Measurements from ENCODE around the gene SSR1.
"Not testable (repeated sequence)": the region's sequence is repeated elsewhere in the genome, so short reads cannot be mapped to it uniquely, and the experiment has no call there.

The SSR1 gene

DNA sequence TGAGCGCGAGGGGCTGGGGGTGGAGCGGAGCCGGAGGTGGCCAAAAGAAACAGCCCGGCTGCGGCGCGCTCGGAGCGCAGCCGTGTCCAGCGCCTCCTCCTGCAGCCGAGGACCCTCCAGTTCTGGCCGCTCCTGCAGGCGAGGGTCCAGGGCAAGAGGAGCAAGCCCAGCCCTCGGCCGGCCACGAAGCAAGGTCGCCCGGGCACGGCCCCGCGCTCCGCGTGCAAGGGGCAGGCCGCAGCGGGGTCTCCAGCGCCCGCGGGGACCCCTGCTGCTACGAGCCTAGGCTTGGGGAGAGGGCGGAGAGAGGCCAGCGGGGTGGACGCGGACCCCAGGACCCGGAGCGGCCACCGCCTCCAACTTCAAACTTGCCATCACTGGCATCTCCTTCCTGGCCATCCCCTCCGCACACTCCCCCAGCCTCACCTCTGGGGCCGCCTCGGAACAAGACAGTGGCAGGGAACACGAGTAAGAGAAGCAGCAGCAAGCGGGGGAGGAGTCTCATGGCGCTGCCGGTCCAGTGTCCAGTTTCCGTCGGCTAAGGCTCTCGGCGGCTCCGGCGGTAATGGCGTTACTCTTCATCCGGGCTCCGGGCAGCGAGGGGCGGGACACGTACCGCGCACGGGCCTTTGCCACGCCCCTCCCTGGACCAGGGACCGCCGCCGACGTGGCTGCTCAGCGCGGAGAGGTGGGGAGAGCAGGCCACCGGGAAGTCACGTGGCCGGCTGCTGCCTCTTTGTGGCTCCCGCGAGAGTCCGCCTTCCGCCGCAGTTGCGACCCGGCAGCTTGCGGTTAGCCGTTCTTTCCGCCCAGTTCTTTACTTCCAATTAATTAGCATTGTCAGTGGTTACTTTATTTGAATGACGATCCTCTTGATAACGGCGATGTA, at the start of gene SSR1:
Gene SSR1, minus strand, starts transcription at position 584 of the 889 bp plus-strand sequence. Its CDS starts 79 bp downstream, at position 505.
- peak; percentile 79 to 96 for DNase-seq

DNA sequence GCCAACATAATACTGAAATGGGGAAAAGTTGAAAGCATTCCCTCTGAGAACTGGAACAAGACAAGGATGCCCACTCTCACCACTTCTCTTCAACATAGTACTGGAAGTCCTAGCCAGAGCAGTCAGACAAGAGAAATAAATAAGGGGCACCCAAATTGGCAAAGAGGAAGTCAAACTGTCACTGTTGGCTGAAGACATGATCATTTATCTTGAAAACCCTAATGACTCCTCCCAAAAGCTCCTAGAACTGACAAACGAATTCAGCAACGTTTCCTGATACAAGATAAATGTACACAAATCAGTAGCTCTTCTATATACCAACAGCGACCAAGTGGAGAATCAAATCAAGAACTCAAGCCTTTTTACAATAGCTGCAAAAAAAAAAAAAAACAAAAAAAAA, 38.9 kb upstream of the SSR1 start:
- not testable (repeated sequence) for DNase-seq

DNA sequence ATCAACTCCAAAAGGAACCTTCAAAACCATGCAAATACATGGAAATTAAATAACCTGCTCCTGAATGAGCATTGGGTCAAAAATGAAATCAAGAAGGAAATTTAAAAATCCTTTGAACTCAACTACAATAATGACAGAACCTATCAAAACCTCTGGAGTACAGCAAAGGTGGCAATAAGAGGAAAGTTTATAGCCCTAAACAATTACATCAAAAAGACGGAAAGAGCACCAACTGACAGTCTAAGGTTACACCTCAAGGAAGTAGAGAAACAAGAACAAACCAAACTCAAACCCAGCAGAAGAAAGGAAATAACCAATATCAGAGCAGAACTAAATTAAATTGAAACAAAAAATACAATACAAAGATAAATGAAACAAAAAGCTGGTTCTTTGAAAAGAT, 37.6 kb upstream of the SSR1 start:
- DNase-seq = not testable (repeated sequence)

- DNase-seq = not testable (repeated sequence)
These were observed 34.6 kb upstream of the SSR1 start for GRCh38 chr6:7347551-7347997.

DNA sequence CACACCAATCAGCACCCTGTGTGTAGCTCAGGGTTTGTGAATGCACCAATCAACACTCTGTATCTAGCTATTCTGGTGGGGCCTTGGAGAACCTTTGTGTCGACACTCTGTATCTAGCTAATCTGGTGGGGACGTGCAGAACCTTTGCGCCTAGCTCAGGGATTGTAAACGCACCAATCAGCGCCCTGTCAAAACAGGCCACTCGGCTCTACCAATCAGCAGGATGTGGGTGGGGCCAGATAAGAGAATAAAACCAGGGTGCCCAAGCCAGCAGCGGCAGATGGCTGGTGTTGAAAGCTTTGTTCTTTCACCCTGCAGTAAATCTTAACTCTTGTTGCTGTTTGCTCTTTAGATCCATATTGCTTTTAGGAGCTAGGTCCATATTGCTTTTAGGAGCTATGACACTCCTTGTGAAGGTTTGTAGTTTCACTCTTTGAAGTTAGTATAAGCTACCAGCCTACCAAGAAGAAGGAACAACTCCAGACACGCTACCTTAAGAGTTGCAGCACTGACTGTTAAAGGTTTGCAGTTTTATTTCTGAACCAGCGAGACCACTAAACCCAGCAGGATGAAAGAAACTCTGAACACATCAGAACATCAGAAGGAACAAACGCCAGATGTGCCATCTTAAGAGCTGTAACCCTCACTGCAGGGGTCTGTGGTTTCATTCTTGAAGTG, 31.9 kb upstream of the SSR1 start:
- not testable (repeated sequence) for DNase-seq

- no peak for DNase-seq
These were observed 30.8 kb upstream of the SSR1 start for GRCh38 chr6:7343546-7344475.

GRCh38 chr6:7341989-7342742, 29.2 kb upstream of the SSR1 start:
- no peak for DNase-seq

DNA sequence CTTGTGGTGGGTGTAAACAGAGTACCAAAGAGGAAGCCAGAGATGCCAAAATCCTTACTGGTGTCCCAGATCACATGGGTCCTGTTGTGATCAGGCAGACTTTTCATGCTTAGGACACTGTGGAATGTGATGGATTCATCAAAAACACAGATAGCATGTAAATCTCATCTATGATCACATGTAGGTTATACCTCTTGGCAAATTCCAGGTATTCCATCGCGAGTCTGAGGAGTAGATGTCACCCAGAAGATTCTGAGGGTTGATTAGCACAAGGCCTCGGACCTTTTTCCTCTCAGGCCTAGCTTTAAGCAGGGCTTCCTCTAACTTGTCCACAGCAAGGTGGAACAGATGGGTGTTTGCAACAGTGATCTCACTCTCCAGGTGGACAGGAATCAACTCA, 28.3 kb upstream of the SSR1 start:
- no peak for DNase-seq

GRCh38 chr6:7339007-7339732, 26.2 kb upstream of the SSR1 start:
- DNase-seq = not testable (repeated sequence)

- DNase-seq = no peak
These were observed 25.0 kb upstream of the SSR1 start for GRCh38 chr6:7338031-7338430.

- no peak for DNase-seq
These were observed 22.5 kb upstream of the SSR1 start for GRCh38 chr6:7335519-7335918.

DNA sequence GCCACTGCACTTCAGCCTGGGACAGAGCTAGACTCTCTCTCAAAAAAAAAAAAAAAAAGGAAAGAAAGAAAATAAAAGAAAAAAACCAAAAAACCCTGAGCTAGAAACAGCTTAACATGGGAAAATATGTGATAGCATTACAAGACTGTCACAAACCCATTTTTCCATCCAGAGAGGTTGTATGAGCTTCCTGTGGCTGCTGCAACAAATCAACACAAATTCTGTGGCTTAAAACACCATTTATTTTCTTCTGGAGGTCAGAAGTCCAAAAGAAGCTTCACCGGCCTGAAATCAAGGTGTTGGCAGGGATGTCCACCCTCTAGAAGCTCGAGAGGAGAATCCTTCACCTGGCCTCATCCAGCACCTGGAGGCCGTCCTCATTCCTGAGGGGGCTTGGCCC, 21.7 kb upstream of the SSR1 start:
- no peak for DNase-seq

DNA sequence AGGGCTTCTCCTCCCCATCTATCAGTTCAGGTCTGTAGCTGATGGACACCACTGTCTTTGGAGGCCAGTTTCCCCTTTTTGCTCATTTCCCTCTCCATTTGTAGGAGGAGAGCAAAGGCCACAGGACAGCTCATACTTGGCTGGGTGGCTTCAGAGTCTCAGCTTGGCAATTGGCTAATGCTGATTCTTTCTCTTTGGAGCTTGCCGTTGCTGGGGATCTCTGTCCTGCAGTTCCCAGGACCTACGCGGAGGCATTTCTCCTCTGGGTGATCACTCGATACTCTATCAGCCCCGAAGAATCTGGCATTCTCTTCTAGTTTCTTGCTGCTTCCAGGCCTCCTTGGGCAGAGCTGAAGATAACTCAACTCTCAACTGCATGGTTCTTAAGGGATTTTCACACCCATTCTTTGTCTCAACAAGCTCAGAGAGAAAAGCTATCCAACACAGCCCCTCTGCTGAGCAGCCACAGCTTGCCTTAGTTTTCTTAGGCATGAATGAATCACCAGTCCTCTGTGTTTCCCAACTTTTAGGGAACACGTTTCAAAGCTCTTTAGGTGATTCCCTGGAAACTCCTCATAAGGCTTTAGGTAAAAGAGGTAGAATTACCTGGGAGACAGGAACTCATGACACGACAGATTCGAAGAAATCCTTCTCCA, 19.2 kb upstream of the SSR1 start:
- no peak for DNase-seq

DNA sequence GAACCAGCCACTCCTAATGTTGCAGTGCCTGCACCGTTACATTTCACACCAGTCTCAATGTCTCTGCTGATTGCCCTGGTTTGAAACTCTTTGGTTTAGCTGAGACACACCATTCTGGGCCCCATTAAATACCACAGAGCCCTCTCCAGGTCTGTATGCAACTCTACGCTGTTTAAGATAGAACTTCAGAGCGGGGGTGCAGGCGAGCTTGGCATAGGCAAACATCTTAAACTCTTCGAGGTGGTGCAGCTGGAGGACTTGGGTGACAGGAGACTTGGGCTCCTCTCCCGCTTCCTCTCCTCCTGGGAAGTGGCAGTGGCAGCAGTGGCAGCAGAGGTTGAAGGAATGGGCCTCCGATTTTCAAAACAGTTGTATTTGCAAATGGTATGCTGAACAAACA, 18.5 kb upstream of the SSR1 start:
- DNase-seq = no peak

GRCh38 chr6:7328243-7328642, 15.2 kb upstream of the SSR1 start:
- DNase-seq = no peak

- DNase-seq = no peak
These were observed 12.8 kb upstream of the SSR1 start for GRCh38 chr6:7325750-7326149.

DNA sequence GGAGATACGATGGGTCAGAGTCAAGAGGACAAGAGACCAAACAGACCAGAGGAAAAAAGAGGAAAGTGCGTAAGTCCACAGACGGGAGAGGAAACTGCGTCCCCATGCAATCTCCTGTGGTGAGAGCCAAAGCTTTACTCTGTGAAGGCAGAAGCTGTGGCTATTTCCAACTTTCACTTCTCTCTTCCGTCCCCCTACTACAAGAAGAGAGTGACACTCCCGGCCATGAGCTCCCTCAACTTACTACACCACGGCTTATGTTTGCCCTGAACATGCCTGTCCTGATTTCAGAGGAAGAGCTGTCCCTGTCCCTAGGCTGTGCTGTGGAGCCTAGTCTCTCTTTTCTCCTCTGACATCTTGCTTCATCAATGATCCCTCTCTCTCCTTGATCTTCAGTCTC, 11.5 kb upstream of the SSR1 start:
- DNase-seq = no peak

GRCh38 chr6:7323074-7323473, 10.1 kb upstream of the SSR1 start:
- no peak for DNase-seq

GRCh38 chr6:7321866-7322265, 8.9 kb upstream of the SSR1 start:
- not testable (repeated sequence) for DNase-seq

GRCh38 chr6:7319406-7319805, 6.4 kb upstream of the SSR1 start:
- DNase-seq = not testable (repeated sequence)

DNA sequence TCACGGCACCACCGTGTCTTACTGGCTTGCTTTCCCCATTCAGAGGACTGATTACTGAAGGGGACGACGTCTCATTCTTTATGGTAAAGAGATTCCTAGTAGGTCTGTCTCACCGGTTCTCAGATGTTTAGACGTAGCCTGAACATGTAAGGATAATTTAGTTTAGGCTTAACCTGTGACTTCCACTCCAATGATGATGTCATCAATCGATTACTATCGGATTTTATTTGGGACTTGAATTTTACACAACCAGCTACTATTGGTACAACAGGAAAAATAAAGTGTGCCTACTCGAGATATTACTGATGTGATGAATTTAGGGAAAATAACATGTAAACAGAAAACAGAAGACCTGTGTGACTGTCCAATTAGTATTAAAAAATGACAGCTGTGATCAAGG, 4.5 kb upstream of the SSR1 start:
- no peak for DNase-seq
